Osteoblast (primary cell): ENCODE data around the gene SDF4. TPM values are rescaled to one million over a fixed set of nuclear protein-coding genes. Genes with fewer than 3 reads are reported as not detected.

Experiments used
- DNase-seq: peaks from one replicate; pipeline ENCODE4 v3.0.0; 2011; ENCODE audit warnings: low spot score, mixed read lengths; ENCODE audit not compliant: insufficient read length; ENCODE audit errors: missing footprints
- H2AFZ ChIP-seq: 2 replicates; pipeline ENCODE4 v1.6.0; 2011; ENCODE audit warnings: mild to moderate bottlenecking, low read length
- H3K27ac ChIP-seq: 2 replicates; pipeline ENCODE4 v1.5.1; 2011; ENCODE audit warnings: mild to moderate bottlenecking, low read depth, low read length, moderate library complexity
- H3K27me3 ChIP-seq: 2 replicates; pipeline ENCODE4 v1.6.0; 2012; ENCODE audit warnings: mild to moderate bottlenecking, control low read depth, inconsistent platforms, low read length, moderate library complexity; ENCODE audit not compliant: insufficient read depth
- H3K36me3 ChIP-seq: 2 replicates; pipeline ENCODE4 v1.5.1; 2011; ENCODE audit warnings: mild to moderate bottlenecking, low read length, control low read depth, moderate library complexity; ENCODE audit not compliant: insufficient read depth
- H3K4me1 ChIP-seq: 2 replicates; pipeline ENCODE4 v1.5.1; 2011; ENCODE audit warnings: mild to moderate bottlenecking, low read length, control low read depth, moderate library complexity; ENCODE audit not compliant: insufficient read depth
- H3K4me2 ChIP-seq: 2 replicates; pipeline ENCODE4 v1.6.0; 2011; ENCODE audit warnings: mild to moderate bottlenecking, low read length; ENCODE audit not compliant: insufficient read depth
- H3K4me3 ChIP-seq: fragments of 200-600 bp; sonication (generic); 3 replicates; pipeline ENCODE4 v1.5.1; 2012; ENCODE audit warnings: mild to moderate bottlenecking, low read length, inconsistent platforms; ENCODE audit not compliant: insufficient read depth
- H3K79me2 ChIP-seq: 2 replicates; pipeline ENCODE4 v1.6.0; 2012; ENCODE audit warnings: mild to moderate bottlenecking, low read length, control low read depth, inconsistent platforms; ENCODE audit not compliant: insufficient read depth
- H3K9me3 ChIP-seq: 2 replicates; pipeline ENCODE4 v1.5.1; 2011; ENCODE audit warnings: low read depth, low read length, control low read depth
- H4K20me1 ChIP-seq: 2 replicates; pipeline ENCODE4 v1.6.0; 2012; ENCODE audit warnings: mild to moderate bottlenecking, low read length, control low read depth; ENCODE audit not compliant: insufficient read depth
- total RNA-seq: library from RNA; depleted of rRNA; stranded (reverse); fragments of >200 nt; gene quantifications from 2 replicates; pipeline ENCODE4 v1.2.3, GENCODE V29; 2012
- TF ChIP-seq, protein P1 (sequence below): IDR thresholded peaks from 2 replicates; pipeline ENCODE4 v1.5.1; 2011; ENCODE audit warnings: mild to moderate bottlenecking, low read depth, low read length, moderate library complexity; ENCODE audit errors: extremely low read depth

SDF4 gene
- total RNA-seq, 1 donor = 151 TPM

GRCh38 chr1:1216770-1217620 is 14.8 kb downstream of the SDF4 start:
- H4K20me1 ChIP-seq = peaks cover 8% of the 10 kb centered on the region
- H3K36me3 ChIP-seq = peaks cover 14% of the 10 kb centered on the region
- no peak overlapping the region for H3K4me3 ChIP-seq
- no peak overlapping the region for H3K4me2 ChIP-seq
- H3K4me1 ChIP-seq = no peaks in the 10 kb centered on the region
- H2AFZ ChIP-seq = no peak overlapping the region
- no peaks in the 10 kb centered on the region for H3K27me3 ChIP-seq
- no peak for DNase-seq
- no peaks in the 10 kb centered on the region for H3K79me2 ChIP-seq
- no peak overlapping the region for H3K27ac ChIP-seq
- no peaks in the 10 kb centered on the region for H3K9me3 ChIP-seq
- TF ChIP-seq, protein P1, sequence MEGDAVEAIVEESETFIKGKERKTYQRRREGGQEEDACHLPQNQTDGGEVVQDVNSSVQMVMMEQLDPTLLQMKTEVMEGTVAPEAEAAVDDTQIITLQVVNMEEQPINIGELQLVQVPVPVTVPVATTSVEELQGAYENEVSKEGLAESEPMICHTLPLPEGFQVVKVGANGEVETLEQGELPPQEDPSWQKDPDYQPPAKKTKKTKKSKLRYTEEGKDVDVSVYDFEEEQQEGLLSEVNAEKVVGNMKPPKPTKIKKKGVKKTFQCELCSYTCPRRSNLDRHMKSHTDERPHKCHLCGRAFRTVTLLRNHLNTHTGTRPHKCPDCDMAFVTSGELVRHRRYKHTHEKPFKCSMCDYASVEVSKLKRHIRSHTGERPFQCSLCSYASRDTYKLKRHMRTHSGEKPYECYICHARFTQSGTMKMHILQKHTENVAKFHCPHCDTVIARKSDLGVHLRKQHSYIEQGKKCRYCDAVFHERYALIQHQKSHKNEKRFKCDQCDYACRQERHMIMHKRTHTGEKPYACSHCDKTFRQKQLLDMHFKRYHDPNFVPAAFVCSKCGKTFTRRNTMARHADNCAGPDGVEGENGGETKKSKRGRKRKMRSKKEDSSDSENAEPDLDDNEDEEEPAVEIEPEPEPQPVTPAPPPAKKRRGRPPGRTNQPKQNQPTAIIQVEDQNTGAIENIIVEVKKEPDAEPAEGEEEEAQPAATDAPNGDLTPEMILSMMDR = no peak

GRCh38 chr1:1215881-1216605 is 15.8 kb downstream of the SDF4 start:
- Histone ChIP-seq H3K9me3 (no peaks in the 10 kb centered on the region), H3K36me3 (peaks cover 11% of the 10 kb centered on the region), H3K4me1 (no peaks in the 10 kb centered on the region), H3K4me2 (no peak overlapping the region), H4K20me1 (peaks cover 8% of the 10 kb centered on the region), H3K4me3 (no peak overlapping the region), H3K79me2 (no peaks in the 10 kb centered on the region), H3K27me3 (no peaks in the 10 kb centered on the region), H2AFZ (no peak overlapping the region), H3K27ac (no peak overlapping the region)
- DNase-seq = peak; percentile 90
- TF ChIP-seq, protein P1 = no peak

- Histone ChIP-seq H3K36me3 (peaks cover 11% of the 10 kb centered on the region), H3K27ac (no peak overlapping the region), H3K4me2 (no peak overlapping the region), H2AFZ (no peak overlapping the region), H3K79me2 (no peaks in the 10 kb centered on the region), H3K9me3 (no peaks in the 10 kb centered on the region), H3K4me1 (no peaks in the 10 kb centered on the region), H3K27me3 (no peaks in the 10 kb centered on the region), H3K4me3 (no peak overlapping the region), H4K20me1 (peaks cover 8% of the 10 kb centered on the region)
- DNase-seq = peak; percentile 91
- TF ChIP-seq, protein P1 = no peak
Observed at GRCh38 chr1:1215080-1215676, 16.6 kb downstream of the SDF4 start.
